GM12891 (cell line): ENCODE results near the gene NPBWR2.

Source experiments
- DNase-seq: peaks from one replicate; pipeline ENCODE4 v3.0.0; 2011; ENCODE audit warnings: low spot score; ENCODE audit not compliant: insufficient read length
- FAIRE-seq: peaks from 2 replicates; lab custom pipeline; 2011; peaks lifted over from hg19 to GRCh38; lab: Jason Lieb, UNC
- PAX5 ChIP-seq: IDR thresholded peaks from 2 replicates; pipeline ENCODE4 v1.6.1; 2011; ENCODE audit warnings: low read length, moderate library complexity, mild to moderate bottlenecking; ENCODE audit not compliant: insufficient read depth, severe bottlenecking
- POLR2A ChIP-seq: IDR thresholded peaks from 2 replicates; pipeline ENCODE4 v1.6.1; 2011; ENCODE audit warnings: low read depth, low read length, control low read depth
- POLR2AphosphoS5 ChIP-seq: IDR thresholded peaks from 2 replicates; pipeline ENCODE4 v1.6.1; 2011; ENCODE audit warnings: low read depth, low read length, control low read depth
- POU2F2 ChIP-seq: IDR thresholded peaks from 2 replicates; pipeline ENCODE4 v1.6.1; 2011; ENCODE audit warnings: low read depth, mild to moderate bottlenecking, control low read depth, low read length, moderate library complexity
- SPI1 ChIP-seq: IDR thresholded peaks from 2 replicates; pipeline ENCODE4 v1.6.1; 2011; ENCODE audit warnings: low read depth, low read length, control low read depth
- TAF1 ChIP-seq: IDR thresholded peaks from 2 replicates; pipeline ENCODE4 v1.6.1; 2011; ENCODE audit warnings: low read depth, low read length, control low read depth

The NPBWR2 gene

DNA sequence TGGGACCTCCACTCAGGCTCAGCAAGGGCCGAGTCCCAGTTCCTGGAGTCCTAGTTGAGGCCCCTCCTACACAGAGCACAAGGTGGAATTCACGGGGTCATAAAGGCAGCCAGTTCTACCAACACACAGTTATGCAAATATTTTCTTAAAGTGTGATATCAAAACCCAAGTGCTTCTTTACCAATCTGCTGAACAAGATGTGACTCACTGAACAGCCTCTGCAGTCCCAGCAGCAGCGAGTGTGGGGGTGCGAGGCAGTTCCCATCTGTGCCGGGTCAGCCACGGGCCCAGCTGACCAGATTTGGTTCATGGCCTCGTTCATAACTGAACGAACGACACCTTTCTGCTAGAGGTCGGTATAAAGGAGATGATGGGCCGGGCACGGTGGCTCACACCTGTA, 48.8 kb downstream of the NPBWR2 start:
- no peak for FAIRE-seq
- TF ChIP-seq PAX5 = no peak
- TF ChIP-seq POU2F2 = peak; percentile 88
- TF ChIP-seq POLR2A = no peak
- TF ChIP-seq TAF1 = no peak
- TF ChIP-seq POLR2AphosphoS5 = no peak
- no peak for TF ChIP-seq SPI1
- no peak for DNase-seq

- DNase-seq = peak; percentile 95
- peak; percentile 50 for FAIRE-seq
- TF ChIP-seq POLR2A (no peak), POU2F2 (peak; percentile 39; the same call in 1 of the 2 replicates)
These were observed 49.5 kb downstream of the NPBWR2 start for GRCh38 chr20:64057628-64058498.

- peak; percentile 60 for FAIRE-seq
- TF ChIP-seq POLR2AphosphoS5 (no peak), TAF1 (no peak), SPI1 (no peak), POLR2A (no peak), PAX5 (no peak), POU2F2 (no peak)
- DNase-seq = no peak
These were observed 50.3 kb downstream of the NPBWR2 start for GRCh38 chr20:64056889-64057627.

GRCh38 chr20:64056639-64056888, 50.8 kb downstream of the NPBWR2 start:
- DNase-seq = no peak

GRCh38 chr20:64055893-64056638, 51.3 kb downstream of the NPBWR2 start:
- FAIRE-seq = no peak
- TF ChIP-seq TAF1 = no peak
- DNase-seq = no peak

More at GRCh38 chr20:64056639-64056888, 50.8 kb downstream of the NPBWR2 start:
- no peak for TF ChIP-seq PAX5
- no peak for FAIRE-seq

DNA sequence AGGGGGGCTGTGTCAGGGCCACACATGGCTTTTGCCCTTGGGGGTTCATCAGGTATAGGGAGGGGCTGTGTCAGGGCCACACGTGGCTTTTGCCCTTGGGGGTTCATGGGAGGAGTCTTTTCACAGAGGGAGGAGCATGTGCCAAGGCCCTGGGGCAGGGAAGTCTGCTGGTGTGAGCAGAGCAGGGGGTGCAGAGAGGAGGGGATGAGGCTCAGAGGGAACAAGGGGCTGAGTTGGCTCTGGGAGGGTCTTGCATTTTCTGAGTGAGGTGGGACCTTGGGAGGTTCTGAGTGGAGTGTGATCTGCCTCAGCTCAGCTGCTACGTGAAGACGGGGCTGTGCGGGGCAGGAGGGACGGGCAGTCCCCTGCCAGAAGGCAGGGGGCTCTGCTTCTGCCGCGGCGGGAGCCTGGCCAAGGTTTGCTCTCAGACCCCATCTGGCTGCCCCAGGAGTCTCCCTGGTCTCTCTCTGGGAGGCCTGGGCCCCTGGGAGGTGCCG, 51.9 kb downstream of the NPBWR2 start:
- FAIRE-seq (no peak), DNase-seq (no peak)
- no peak for TF ChIP-seq POLR2AphosphoS5
- no peak for TF ChIP-seq PAX5

DNA sequence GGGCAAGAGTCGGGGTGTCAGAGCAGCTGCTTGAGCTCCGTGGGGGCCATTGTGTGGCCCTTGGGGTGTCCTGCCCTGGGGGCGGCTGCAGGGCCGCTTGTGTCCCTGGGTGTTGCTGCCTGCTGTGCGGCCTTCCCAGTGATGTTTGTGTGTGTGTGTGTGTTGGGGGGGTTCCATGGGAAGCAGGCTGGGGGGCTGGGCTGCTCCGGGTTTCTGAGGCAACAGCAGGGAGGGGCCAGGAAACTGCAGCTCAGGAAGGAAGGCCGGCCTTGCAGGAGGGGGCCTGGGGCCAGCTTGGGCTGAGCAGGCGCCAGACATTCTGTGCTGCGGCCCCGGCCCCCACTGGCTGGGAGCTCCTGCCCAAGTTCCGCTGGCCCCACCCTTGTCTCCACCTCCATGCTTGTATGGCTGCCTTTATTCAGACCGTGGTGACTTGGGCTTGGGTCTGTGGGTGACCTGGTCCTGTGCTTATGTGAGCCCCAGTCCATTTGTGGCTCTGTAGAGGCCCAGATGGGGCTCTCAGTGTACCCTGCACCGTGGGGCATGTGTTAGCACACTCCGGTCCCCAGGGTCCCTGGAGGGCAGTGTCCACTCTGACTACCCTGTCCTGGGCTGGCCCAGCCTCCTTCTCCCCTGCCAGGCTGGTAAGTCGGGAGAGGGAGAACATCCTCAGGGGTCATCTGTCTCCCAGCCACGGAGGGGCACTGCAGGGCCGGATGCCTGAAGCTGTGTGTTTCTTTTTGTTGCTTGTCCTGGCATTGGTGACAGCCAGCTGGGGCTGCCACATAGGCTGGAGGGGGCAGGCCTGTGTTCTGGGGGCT, 53.3 kb downstream of the NPBWR2 start:
- no peak for DNase-seq
- no peak for TF ChIP-seq TAF1
- no peak for TF ChIP-seq POLR2AphosphoS5
- no peak for TF ChIP-seq POU2F2
- no peak for TF ChIP-seq PAX5
- no peak for TF ChIP-seq POLR2A
- no peak for TF ChIP-seq SPI1
- FAIRE-seq = no peak
